ENCODE results near the gene GLYR1.

GLYR1 gene

GRCh38 chr16:4811242-4811641 lies 35.8 kb downstream of the GLYR1 start:
- no peak for DNase-seq (ENCODE audit: low read depth in 4 of 4, low spot score in 1 of 4)

DNA sequence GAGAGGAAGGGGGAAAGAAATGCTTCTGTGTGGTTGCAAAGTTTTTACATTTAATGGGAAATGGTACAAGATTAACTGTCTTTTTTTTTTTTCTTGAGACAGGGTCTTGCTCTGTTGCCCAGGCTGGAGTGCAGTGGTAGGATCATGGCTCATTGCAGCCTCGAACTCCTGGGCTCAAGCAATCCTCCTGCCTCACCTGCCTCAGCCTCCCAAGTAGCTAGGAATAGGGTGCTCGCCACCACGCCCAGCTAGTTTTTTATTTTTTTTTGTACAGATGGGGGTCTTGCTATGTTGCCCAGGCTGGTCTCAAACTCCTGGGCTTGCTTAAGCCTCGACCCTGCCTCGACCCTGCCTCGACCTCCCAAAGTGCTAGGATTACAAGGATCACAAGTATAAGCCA lies 40.8 kb downstream of the GLYR1 start:
- no peak for DNase-seq (ENCODE audit: low read depth in 4 of 4, low spot score in 1 of 4)

GRCh38 chr16:4805231-4805630 lies 41.9 kb downstream of the GLYR1 start:
- no peak for DNase-seq (ENCODE audit: low read depth in 4 of 4, low spot score in 1 of 4)

DNA sequence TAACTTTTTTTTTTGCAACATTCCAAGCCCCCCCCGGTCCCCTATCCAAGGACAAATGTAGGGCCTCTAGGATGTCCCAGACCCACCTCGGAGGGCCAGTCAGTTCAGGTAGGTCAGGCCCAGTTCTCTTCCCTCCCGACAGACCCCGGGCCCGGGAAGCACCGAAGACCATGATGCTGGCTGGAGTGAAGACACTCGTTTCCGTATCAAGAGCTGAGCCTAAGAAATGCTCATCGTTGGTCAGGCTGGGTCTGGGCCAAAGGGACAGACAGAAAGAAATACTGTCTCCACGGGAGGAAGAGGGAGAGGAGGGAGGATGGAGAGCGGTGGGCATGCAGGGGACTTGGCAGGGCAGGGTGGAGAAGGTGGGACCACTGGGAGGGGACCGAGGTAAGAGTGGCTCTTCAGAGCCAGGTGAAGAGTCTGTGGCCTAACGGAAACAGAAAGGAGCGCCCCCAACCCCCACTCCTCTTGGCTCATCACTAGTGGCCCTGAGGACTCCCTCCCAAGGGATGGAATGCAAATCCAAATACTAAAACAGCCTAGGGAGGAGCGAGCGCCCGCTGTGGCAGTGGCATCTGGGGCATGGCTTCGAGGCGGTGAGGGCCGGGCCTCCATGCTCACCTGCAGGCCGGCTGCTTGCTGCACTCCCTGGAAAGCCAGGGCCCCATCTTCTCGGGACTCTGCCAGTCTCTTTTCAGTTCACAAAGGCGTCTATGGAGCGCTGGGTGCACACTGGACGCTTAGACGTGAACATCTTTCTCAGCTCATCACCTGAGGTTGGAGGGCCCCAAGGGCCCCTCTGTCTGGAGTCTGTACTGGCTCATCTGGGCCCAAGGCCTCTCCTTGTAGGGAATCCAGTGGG lies 43.0 kb downstream of the GLYR1 start:
- no peak for DNase-seq (ENCODE audit: low read depth in 4 of 4, low spot score in 1 of 4)

DNA sequence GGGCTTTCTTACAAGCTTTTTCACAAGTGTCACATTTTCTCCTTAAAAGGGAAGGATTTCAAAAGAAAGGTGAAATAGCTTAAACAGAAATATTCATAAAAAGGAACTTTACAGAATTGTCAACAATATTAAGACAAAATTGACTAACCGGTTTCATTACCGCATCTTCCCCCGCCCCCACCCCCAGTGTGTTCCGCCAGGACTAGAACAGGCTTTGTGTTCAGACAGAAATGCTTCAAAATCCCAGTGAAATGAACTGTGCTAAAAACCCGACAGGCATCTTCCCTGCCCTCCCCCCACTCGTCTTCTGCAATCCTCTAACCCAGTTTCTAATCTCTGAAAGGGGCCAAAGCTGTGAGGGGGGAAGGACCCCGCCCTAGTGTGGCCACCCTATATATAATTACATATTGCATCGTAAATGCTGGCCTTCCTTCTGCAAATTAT lies 43.7 kb downstream of the GLYR1 start:
- no peak for DNase-seq (ENCODE audit: low read depth in 4 of 4, low spot score in 1 of 4)

- peak; percentile 80 to 87 (median 80) for DNase-seq (ENCODE audit: low read depth in 4 of 4, low spot score in 1 of 4)
Observed at GRCh38 chr16:4802659-4803287, 44.3 kb downstream of the GLYR1 start.

DNA sequence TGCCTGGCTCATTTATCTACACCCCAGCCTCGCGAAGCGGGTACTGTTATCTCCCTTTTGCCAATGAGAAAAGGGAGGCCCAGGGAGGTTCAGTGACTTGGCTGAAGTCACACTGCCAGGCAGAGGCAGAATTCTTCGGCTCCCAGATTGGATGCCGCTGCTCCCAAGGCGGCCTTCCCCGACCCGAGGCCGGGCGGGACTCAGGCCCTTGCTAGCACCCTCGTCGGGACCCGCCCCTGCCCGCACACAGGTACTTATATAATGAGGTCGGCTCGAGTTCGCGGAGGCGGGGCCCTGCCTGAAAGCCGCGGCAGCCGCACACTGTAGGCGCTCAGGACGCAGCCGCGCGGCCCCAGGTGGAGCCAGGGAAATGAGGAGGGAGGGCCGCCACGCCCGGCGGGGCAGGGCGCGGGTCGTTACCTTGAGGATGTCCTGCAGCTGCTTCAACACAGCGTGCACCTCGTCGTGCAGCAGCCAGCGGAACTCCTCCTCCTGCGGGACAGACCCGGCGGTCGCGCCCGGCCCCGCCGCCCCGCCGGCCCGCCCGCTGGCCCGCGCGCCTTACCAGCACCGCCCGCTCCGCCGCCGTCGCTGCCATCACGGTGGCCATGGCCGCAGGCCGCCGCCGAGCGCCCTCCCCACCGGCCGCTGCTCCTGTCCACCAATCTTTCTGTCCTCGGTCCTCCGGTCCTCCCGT lies 45.0 kb downstream of the GLYR1 start, which contains the start of gene ROGDI:
ROGDI (minus strand) TSS at position 672 of the 697 bp plus-strand sequence; CDS start at position 610, 62 bp downstream.
- peak; percentile 38 to 68 (median 56) for DNase-seq (ENCODE audit: low read depth in 4 of 4, low spot score in 1 of 4)

- no peak for DNase-seq (ENCODE audit: low read depth in 4 of 4, low spot score in 1 of 4)
Observed at GRCh38 chr16:4801051-4801961, 45.8 kb downstream of the GLYR1 start.

GRCh38 chr16:4800290-4801041 lies 46.6 kb downstream of the GLYR1 start:
- no peak for DNase-seq (ENCODE audit: low read depth in 4 of 4, low spot score in 1 of 4)

DNA sequence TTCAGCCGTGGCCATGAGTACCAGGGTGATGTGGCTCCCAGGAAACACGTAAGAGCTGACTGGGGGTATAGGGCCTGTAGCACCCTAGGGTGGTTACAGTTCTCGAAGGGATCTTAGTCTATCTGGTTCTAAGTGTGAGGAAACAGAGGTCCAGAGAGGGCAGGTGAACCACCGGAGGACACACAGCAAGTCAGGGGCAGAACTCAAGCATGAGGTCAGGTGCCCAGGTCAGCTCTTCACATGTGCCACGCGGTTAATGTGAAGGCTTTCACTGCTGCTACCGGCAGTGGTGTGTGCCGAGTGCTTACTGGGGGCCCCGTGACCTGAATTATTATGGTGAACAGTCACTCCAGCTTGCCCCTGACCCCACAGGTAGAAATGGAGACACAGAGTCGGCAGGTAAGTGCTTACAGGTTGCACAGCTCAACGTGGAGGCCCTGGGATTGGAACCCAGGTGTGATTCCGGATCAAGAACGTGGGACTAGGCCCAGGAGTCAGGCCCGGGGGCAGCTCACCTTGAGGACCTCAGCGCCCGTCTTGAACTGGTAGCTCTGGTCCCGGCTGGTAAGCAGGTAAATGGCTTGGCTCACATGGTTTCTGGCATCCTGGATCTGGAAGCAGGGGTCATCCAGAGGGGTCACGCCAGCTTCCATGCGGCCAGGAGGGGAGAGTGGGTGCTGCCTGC lies 47.8 kb downstream of the GLYR1 start:
- DNase-seq (ENCODE audit: low read depth in 4 of 4, low spot score in 1 of 4), result no peak

GRCh38 chr16:4798456-4798855 lies 48.6 kb downstream of the GLYR1 start:
- no peak for DNase-seq (ENCODE audit: low read depth in 4 of 4, low spot score in 1 of 4)

- no peak for DNase-seq (ENCODE audit: low read depth in 4 of 4, low spot score in 1 of 4)
Observed at GRCh38 chr16:4797805-4798252, 49.3 kb downstream of the GLYR1 start.

DNA sequence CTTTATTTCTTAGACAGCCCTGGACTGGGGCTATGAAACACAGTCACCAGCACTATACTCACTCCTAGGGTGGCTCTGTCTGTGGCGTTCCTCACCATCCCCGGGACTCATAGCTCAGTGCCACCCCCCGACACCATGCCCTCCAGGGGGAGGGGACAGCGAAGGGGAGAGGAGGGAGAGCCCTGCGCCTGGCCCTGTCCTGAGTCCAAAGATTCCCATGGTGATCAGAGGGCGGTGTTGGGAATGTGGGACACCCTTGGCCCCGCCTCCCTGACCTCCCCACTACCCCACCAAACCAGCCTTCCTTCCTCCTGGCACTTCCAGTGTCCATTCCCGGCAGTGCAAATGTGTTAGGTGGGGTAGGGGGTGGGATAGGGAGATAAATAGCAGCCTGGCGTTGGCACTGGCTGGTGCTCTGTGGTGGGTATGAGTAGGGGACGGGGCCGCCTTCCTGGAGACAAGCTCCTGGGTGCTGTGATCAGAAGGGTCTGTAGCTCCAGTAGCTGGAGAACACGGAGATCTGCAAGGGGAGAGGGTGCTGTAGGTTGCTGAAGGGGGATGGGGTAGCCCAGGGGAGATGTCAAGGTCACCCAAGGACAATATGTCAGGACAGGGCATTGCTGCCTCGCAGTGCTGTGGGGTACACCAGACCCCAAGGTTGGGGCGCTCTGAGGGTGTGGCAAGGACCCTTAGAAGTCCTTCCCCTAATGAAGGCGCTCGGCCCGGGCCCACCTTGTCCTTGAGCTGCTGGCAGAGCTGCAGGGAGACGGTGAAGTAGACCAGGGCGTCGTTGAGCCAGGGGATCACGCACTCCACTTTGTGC lies 49.9 kb downstream of the GLYR1 start:
- no peak for DNase-seq (ENCODE audit: low read depth in 4 of 4, low spot score in 1 of 4)

DNA sequence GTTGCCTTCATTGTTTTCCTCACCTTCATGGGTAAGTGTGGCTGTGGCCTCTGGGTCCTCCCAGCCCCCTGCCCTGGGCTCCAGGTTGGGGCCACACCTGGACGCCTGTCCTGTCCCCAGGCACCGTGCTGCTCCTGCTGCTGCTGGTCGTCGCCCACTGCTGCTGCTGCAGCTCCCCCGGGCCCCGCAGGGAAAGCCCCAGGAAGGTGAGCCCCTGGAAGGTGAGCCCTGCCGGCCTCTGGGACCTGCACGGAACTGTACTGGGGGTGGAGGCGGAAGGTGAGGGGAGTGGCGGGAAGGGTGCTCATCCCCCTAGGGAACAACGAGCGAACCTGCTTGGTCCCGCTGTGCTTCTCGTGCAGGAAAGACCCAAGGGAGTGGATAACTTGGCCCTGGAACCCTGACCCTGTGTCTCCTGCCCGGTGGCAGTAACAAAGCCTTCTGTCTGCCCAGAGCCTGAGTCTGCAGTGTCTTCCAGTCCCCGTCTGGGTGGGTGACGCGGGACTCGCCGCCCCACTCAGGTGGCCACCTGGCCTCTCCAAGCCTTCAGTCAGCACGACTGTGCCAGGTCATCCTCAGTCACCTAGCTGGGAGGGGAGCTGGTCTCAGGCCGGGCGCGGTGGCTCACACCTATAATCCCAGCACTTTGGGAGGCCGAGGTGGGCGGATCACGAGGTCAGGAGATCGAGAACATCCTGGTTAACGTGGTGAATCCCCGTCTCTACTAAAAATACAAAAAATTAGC lies 51.1 kb downstream of the GLYR1 start:
- DNase-seq (ENCODE audit: low read depth in 4 of 4, low spot score in 1 of 4), result no peak

DNA sequence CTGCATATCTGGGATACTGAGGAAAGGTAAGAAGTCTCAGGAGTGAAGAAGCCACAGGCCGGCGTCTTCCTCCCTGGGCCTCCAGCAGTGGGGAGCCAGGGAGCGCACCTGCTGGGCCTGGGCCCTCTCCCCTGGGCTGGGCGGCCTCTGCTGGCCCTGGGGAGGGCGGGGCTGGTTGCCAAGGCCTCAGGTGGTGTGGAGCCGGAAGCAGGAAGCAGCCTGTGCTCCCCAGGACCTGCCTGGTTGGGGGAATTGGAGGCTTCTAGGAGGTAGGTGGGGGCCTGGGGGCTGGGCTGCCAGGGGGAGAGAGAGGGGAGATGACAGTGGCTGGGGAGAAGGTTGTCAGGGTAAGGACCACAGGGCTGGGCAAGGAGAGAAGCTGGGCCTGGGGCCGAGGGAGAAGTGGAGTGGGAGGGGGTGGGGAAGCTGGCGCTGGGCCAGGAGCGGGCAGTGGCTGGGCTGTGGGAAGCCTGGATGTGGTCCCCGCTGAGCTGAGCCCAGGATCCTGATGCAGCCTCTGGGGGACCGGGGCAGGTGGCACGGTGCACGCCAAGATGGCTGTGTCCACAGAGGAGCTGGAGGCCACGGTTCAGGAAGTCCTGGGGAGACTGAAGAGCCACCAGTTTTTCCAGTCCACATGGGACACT lies 51.8 kb downstream of the GLYR1 start, which contains the start of gene SMIM22:
SMIM22 (plus strand) TSS at position 189 of the 647 bp plus-strand sequence; CDS start at position 555, 366 bp downstream.
- DNase-seq (ENCODE audit: low read depth in 4 of 4, low spot score in 1 of 4), result no peak

GRCh38 chr16:4792951-4793513 lies 54.1 kb downstream of the GLYR1 start:
- no peak for DNase-seq (ENCODE audit: low read depth in 4 of 4, low spot score in 1 of 4)

DNA sequence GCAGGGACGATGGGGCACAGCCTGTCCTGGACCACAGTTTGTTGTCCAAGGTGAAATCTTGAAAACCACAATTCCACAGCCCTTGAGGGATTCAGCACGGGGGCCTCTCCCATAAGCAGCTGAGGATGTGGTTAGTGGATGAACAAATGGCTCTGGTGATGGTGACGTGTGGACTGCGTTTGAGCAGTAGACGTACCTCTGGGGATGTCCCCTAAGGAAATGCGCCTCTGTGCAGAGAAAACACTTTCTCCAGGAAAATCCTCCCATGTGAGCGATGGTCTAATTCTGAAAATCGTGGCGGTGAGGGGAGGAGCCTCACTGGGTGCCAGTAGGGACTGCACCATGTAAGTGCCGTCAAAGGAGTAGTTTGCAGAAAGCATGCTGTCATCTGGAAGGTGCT lies 56.2 kb downstream of the GLYR1 start:
- no peak for DNase-seq (ENCODE audit: low read depth in 4 of 4, low spot score in 1 of 4)

Measured in stimulated activated CD4-positive, alpha-beta T cell treated with anti-CD3 and anti-CD28 coated beads, Interleukin-1b, Interleukin-23, amount 100 ng/mL, for 24 hours (primary cell).